Measurements from ENCODE around the gene GOLGA7B. TPM values are rescaled to one million over a fixed set of nuclear protein-coding genes. Genes with fewer than 3 reads are reported as not detected.

The GOLGA7B gene
- total and polyA plus RNA-seq, 5 experiments from 2014 or later = 0.35 to 8.1 (median 0.61) TPM

DNA sequence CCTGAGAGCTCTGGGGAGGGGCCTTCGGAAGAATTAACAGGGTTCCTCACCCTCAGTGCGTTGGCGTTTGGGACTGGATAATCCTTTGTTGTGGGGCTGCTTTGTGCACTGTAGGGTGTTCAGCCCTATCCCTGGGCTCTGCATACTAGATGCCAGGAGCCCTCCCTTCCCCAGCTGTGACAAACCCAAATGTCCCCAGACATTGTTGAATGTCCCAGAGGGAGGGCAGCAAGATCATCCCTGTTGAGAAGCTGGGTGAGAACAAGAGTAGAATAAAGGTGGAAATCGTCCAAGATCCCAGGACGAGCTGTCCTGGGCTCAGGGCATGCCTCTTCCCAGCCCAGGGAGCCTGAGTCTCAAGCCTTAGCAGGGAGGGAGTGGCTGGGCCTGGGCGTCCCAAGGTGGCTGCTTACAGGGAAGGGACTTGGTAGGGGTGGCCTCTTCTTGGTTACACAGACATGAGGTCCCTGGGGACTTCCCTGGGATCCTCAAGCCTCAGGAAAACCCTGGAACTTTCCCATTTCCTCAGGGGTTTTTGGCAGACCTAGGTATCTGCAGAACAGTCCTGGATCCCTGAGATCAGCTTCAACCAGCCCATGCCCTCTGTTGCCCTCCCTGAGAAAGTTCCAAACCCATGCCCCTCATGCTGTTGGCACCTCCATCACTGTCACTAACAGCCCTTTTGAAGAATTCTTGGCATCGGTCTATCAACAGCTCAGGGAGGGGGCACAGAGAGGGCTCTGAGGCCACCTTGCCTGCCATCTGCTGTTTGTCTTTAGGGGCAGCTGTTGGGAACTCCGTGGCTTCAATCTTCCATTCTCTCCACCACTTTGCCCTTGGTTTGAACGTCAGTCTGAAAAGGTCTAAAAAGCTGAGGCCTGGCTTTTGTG is 53.7 kb downstream of the GOLGA7B start:
- DNase-seq (no peak), ATAC-seq (no peak)
- Mint-ChIP-seq H3K4me3 (no peak overlapping the region), H3K36me3 (no peaks in the 10 kb centered on the region), H3K27me3 (peaks cover 8 to 37% (median 25%) of the 10 kb centered on the region in 5 donors), H3K9me3 (no peaks in the 10 kb centered on the region), H3K27ac (peak overlapping the region in 1 of 10 donors; percentile 26), H3K4me1 (peaks cover 0 to 6% (median 0%) of the 10 kb centered on the region in 4 donors)
- POLR2A ChIA-PET = no interaction called here

DNA sequence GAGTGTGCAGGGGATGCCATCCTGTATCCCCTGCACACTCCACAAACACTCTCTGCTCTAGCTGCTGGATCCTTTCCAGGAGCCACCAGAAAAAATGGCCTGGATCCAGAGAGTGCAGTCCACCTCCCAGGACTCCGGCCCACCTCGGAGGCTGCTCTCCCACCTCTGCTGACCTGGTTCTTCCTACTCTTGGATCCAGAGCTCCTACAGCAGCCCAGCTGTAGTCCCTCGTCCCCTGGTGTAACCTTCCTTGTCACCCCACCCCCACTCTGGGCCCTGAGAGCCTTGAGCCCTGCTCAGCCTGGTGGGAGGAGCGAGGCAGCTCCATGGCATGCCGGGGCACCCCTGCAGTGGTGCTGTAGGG is 54.4 kb downstream of the GOLGA7B start:
- Mint-ChIP-seq H3K4me3 (no peak overlapping the region), H3K9me3 (no peaks in the 10 kb centered on the region), H3K27ac (peak overlapping the region in 1 of 10 donors; percentile 24), H3K4me1 (peaks cover 0 to 6% (median 0%) of the 10 kb centered on the region in 4 donors), H3K27me3 (peaks cover 8 to 37% (median 25%) of the 10 kb centered on the region in 5 donors), H3K36me3 (no peaks in the 10 kb centered on the region)
- no peak for DNase-seq
- POLR2A ChIA-PET = no interaction called here
- ATAC-seq = no peak

DNA sequence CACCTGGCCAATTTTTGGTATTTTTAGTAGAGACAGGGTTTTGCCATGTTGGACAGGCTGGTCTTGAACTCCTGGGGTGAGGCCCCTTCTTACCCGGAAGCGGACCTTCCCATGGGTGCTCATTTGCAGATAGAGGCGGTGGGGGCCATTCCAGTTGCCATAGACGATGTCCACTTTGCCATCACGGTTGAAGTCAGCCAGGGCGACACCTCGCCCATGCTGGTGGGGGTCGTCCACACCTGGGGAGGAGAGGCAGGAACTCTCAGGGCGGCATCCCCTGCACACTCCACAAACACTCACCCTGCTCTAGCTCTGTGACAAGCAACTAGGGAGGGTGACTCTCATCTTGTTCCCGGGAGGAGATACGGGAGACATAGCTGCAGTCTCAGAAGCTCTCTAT is 54.9 kb downstream of the GOLGA7B start:
- peaks cover 0 to 6% (median 0%) of the 10 kb centered on the region in 4 donors for H3K4me1 Mint-ChIP-seq
- POLR2A ChIA-PET = no interaction called here
- no peaks in the 10 kb centered on the region for H3K9me3 Mint-ChIP-seq
- H3K36me3 Mint-ChIP-seq = no peaks in the 10 kb centered on the region
- peak overlapping the region in 1 of 10 donors; percentile 27 for H3K27ac Mint-ChIP-seq
- ATAC-seq = no peak
- H3K4me3 Mint-ChIP-seq = no peak overlapping the region
- peaks cover 8 to 37% (median 25%) of the 10 kb centered on the region in 5 donors for H3K27me3 Mint-ChIP-seq
- no peak for DNase-seq

DNA sequence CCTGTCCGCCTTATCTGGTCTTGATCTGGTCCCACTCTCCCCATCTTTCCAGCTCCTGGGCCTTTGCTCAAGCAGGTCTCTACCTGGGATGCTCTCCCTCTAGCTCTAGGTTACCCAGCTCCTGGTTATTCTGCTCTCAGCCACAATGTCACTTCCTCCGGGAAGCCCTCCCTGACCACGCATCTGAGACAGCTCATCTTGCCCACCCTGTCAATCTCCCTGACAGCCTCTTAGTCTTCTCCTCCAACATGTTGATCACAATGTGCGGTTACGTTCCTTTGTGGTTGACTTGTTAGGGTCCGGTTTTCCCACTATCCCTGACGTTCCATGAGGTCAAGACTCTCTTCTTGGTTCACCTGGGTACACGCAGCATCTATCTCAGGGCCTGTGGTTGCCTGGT is 55.6 kb downstream of the GOLGA7B start:
- no peak overlapping the region for H3K27ac Mint-ChIP-seq
- H3K9me3 Mint-ChIP-seq = no peaks in the 10 kb centered on the region
- peaks cover 8 to 37% (median 25%) of the 10 kb centered on the region in 5 donors for H3K27me3 Mint-ChIP-seq
- H3K4me3 Mint-ChIP-seq = no peak overlapping the region
- peaks cover 0 to 6% (median 0%) of the 10 kb centered on the region in 4 donors for H3K4me1 Mint-ChIP-seq
- ATAC-seq = no peak
- POLR2A ChIA-PET = no interaction called here
- peak in 1 of 10 donors; percentile 26 for DNase-seq
- H3K36me3 Mint-ChIP-seq = no peaks in the 10 kb centered on the region

DNA sequence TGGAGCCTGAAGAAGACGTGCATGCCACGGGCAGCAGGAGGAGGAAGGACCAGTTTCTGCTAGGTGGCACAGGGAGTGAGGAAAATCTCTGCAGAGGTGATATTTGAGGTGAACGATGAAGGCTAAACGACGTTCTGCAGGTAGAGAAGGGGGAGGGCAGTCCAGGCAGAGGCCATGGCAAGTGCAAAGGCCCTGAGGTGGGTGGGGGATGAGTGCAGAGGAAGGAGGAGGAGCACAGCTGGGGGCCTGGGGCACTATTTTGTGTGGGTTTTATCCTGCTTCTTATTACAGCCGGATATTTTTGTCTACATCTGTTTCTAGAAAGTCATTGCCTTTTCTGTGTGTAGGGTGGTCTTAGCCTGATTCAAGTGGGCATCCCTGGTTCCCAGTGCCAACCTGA is 57.6 kb downstream of the GOLGA7B start:
- POLR2A ChIA-PET = no interaction called here
- Mint-ChIP-seq H3K4me1 (peaks cover 0 to 6% (median 0%) of the 10 kb centered on the region in 4 donors), H3K27me3 (peaks cover 8 to 35% (median 20%) of the 10 kb centered on the region in 5 donors), H3K27ac (no peak overlapping the region), H3K9me3 (no peaks in the 10 kb centered on the region), H3K4me3 (no peak overlapping the region), H3K36me3 (no peaks in the 10 kb centered on the region)
- DNase-seq (no peak), ATAC-seq (no peak)

DNA sequence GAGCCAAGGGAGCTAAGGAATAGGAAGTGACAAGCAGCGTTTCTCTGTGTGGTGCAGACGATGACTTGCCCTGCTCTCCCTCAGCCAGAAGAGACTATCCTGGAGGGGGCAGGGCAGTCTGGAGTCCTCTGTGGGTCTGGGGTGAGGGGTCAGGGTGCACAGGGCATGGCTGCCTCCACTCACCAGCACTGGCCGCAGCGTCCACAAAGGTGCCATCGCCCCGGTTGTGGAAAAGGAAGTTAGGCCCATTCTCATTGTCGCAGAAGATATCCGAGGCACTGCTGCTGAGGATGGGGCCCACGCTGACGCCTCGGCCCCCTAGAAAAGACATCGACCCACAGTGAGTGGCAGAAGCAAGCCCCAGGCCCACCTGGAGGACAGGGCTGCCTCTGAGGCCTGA is 58.2 kb downstream of the GOLGA7B start:
- Mint-ChIP-seq H3K9me3 (no peaks in the 10 kb centered on the region), H3K4me3 (no peak overlapping the region), H3K27me3 (peaks cover 8 to 37% (median 22%) of the 10 kb centered on the region in 5 donors), H3K36me3 (no peaks in the 10 kb centered on the region), H3K4me1 (peaks cover 0 to 6% (median 0%) of the 10 kb centered on the region in 4 donors), H3K27ac (no peak overlapping the region)
- POLR2A ChIA-PET = no interaction called here
- ATAC-seq (no peak), DNase-seq (no peak)

DNA sequence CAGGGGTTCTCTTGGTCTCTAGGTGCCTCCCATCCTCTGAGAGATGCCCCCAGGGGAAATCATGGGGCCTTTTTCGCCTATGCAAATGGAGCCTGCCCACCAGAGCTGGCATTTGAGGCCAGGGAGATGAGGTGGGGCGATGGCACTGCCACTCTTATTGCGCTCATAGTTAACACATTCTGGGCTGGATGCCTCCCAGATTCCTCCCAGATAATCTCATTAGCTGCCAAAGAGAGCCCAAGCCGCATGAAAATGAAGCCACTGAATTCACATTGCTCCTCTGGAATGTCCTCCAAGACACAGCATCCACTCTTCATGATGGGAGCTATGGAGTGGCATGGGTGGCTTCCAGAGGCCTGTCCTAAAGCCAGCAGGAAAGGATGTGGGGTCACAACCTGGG is 61.0 kb downstream of the GOLGA7B start:
- peaks cover 4 to 11% (median 5%) of the 10 kb centered on the region in 4 donors for H3K4me1 Mint-ChIP-seq
- DNase-seq (no peak), ATAC-seq (no peak)
- POLR2A ChIA-PET = no interaction called here
- no peaks in the 10 kb centered on the region for H3K9me3 Mint-ChIP-seq
- peaks cover 7 to 27% (median 21%) of the 10 kb centered on the region in 5 donors for H3K27me3 Mint-ChIP-seq
- no peak overlapping the region for H3K4me3 Mint-ChIP-seq
- no peaks in the 10 kb centered on the region for H3K36me3 Mint-ChIP-seq
- H3K27ac Mint-ChIP-seq = no peak overlapping the region

DNA sequence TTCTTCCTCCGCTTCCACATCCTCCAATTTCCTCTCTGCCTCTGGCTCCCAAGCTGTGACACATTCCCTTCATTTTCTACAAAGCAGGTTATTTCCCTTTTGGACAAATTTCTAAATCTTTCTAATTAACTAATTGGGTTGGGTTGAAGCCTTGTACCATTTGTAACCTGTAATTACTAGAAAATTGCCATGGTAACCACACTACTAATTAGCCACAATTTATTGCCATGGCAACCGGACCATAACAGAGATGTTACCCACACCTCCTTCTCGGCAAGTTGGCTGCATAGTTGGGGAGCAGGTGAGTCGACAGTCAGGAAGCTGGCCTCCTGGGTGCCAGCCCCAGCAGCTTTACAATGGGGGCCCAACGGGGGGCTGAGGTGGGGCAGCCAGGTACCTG is 61.6 kb downstream of the GOLGA7B start:
- ATAC-seq (no peak), DNase-seq (no peak)
- Mint-ChIP-seq H3K27me3 (peaks cover 6 to 27% (median 22%) of the 10 kb centered on the region in 5 donors), H3K9me3 (no peaks in the 10 kb centered on the region), H3K27ac (no peak overlapping the region), H3K4me1 (peaks cover 4 to 11% (median 5%) of the 10 kb centered on the region in 4 donors), H3K4me3 (no peak overlapping the region), H3K36me3 (no peaks in the 10 kb centered on the region)
- POLR2A ChIA-PET = no interaction called here

DNA sequence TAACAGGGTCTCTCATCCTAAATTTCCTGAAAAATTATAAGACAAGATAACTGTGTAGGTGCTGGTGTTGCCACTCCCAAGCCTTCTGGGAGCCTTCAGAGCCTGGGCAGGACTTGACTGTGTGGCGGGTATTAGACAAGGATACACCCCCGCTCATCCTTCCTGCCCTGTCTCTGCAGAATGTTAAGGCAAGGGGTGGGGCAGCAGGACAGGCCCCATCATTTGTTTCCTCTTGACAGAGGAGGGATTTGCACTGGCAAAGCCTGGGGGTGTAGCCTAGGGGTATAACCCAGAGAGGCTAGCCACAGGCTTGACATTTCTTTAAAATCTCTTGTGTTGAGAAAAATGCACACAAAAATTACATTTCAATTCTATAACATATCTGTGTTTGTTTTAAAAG is 63.5 kb downstream of the GOLGA7B start:
- Mint-ChIP-seq H3K4me1 (peaks cover 4 to 11% (median 5%) of the 10 kb centered on the region in 4 donors), H3K27me3 (peaks cover 5 to 19% (median 17%) of the 10 kb centered on the region in 5 donors), H3K4me3 (no peak overlapping the region), H3K9me3 (no peaks in the 10 kb centered on the region), H3K27ac (no peak overlapping the region), H3K36me3 (no peaks in the 10 kb centered on the region)
- POLR2A ChIA-PET = no interaction called here
- ATAC-seq (no peak), DNase-seq (no peak)

DNA sequence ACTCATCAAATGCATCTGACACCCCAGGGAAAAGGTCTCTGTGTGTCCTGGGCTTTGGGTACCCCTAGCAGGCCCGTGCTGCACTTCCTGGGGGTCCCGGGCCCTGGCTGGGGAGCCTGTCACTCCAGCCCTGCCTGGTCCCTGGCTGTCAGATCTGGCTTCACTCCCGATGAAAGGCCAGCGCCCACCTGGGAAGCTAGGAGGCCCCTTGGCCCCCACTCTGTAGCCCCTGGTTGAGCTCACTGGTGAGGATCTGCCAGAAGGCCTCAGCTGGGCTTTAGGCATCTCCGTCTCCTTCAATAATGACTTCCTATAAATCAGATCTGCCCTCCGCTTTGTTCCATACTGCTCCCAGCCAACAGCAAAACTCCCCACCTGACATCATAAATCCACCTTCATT is 64.0 kb downstream of the GOLGA7B start:
- Mint-ChIP-seq H3K9me3 (no peaks in the 10 kb centered on the region), H3K27me3 (peaks cover 5 to 19% (median 17%) of the 10 kb centered on the region in 5 donors), H3K36me3 (no peaks in the 10 kb centered on the region), H3K4me1 (peaks cover 4 to 11% (median 5%) of the 10 kb centered on the region in 4 donors), H3K27ac (no peak overlapping the region), H3K4me3 (no peak overlapping the region)
- POLR2A ChIA-PET = no interaction called here
- DNase-seq = no peak
- no peak for ATAC-seq

DNA sequence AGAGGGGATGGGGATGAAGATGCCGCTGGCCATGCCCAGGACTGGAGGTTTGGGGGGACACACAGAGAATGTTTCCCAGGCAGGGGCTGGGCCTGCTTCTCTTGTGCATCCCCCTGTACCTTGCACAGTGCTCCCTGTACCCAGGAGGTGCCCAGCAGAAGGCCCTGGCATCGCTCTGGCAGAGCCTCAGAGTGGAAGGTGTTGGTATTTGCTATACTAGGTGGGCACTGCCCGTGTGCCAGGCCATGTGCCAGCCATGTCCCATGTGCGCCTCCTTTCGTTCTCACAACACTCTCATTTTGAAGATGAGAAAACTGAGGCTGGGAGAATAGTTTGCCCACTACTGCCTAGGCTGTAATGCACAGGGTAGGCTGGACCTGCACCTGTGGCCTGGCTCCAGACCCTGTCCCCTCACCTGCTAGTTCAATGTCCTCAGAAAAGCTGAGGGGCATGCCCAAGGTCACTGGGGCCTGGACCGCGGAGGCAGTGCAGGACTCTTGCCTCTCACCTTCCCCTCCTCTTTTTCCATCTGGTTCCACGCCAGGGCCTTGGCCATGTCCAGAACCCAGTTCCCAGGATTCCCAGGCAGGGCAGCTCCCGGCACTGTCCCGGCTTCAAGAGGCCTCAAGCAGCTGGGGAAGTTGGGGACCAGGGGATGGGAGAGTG is 64.7 kb downstream of the GOLGA7B start:
- no peak for DNase-seq
- Mint-ChIP-seq H3K4me1 (peaks cover 7 to 16% (median 8%) of the 10 kb centered on the region in 4 donors), H3K9me3 (no peaks in the 10 kb centered on the region), H3K27ac (no peak overlapping the region), H3K27me3 (peaks cover 5 to 19% (median 17%) of the 10 kb centered on the region in 5 donors), H3K4me3 (no peak overlapping the region), H3K36me3 (no peaks in the 10 kb centered on the region)
- ATAC-seq = no peak
- POLR2A ChIA-PET = interaction anchor here (1.3 kb wide), 1 partner anchor 177 kb away, joined by 4 read pairs; the partner anchor contains the start of gene ZFYVE27

DNA sequence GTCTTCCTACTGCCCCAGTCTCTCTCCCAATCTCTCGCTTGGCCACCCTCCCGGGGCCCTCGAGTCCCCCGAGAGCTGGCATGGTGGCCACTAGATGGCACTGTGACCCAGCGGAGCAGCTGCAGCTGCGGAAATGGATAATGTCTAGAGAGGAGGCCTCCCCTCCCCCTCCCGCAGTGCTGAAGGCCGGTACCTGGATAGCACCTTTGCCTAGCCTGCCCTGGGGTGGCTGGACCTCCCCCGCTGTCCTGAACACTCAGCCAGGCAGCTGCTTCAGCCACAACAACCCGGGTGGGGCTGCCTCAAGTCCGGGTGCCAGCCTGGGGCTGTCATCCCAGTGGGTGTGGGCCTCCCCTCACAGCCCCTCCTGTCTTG is 65.2 kb downstream of the GOLGA7B start:
- ATAC-seq (peak; percentile 82 to 87), DNase-seq (peak; percentile 40 to 86 (median 64))
- Mint-ChIP-seq H3K9me3 (no peaks in the 10 kb centered on the region), H3K4me3 (peak overlapping the region in 3 of 10 donors; percentile 26 to 52 (median 40)), H3K27ac (no peak overlapping the region), H3K4me1 (peaks cover 7 to 17% (median 8%) of the 10 kb centered on the region in 4 donors), H3K36me3 (no peaks in the 10 kb centered on the region), H3K27me3 (peaks cover 5 to 19% (median 17%) of the 10 kb centered on the region in 5 donors)
- POLR2A ChIA-PET = interaction anchor here (1.3 kb wide), 1 partner anchor 178 kb away, joined by 4 read pairs; the partner anchor contains the start of gene ZFYVE27

Measured in naive thymus-derived CD8-positive, alpha-beta T cell (primary cell).